H1 (cell line): ENCODE measurements around the gene CACNA1D. TPM values are rescaled to one million over a fixed set of nuclear protein-coding genes. Genes with fewer than 3 reads are reported as not detected.

Source experiments
- CTCF ChIA-PET: fragments of 300-600 bp; sonication (Branson Sonifier 250); formaldehyde crosslinking; loops from one replicate; lab custom pipeline; 2021; ENCODE audit not compliant: partially characterized antibody; lab: Charles Lee
- POLR2A ChIA-PET: fragments of 300-600 bp; sonication (Branson Sonifier 250); formaldehyde crosslinking; loops from one replicate; lab custom pipeline; 2021; ENCODE audit warnings: inconsistent platforms; ENCODE audit not compliant: partially characterized antibody; lab: Charles Lee
- DNase-seq, 2 experiments: peaks; one replicate each; pipeline versions ENCODE4 v3.0.0 to v3.0.0-alpha.2; 2010 to 2022; ENCODE audit warnings: low spot score in 2 of 2, low read depth in 1 of 2, mixed read lengths in 1 of 2
- FAIRE-seq: peaks from 2 replicates; lab custom pipeline; 2011; peaks lifted over from hg19 to GRCh38; lab: Jason Lieb, UNC
- H2AFZ ChIP-seq: 2 replicates; pipeline ENCODE4 v1.8.1; 2012; ENCODE audit warnings: low read length, inconsistent platforms
- H2AK5ac ChIP-seq: 2 replicates; pipeline ENCODE4 v1.6.1; 2013; ENCODE audit warnings: low read depth, low read length
- H2BK120ac ChIP-seq: replicated peaks from 2 replicates; pipeline ENCODE3; 2013; ENCODE audit warnings: low read depth, low read length, inconsistent platforms
- H2BK12ac ChIP-seq: 2 replicates; pipeline ENCODE4 v1.6.1; 2013; ENCODE audit warnings: low read depth, low read length
- H2BK15ac ChIP-seq: 2 replicates; pipeline ENCODE4 v1.6.1; 2013; ENCODE audit warnings: low read length
- H2BK20ac ChIP-seq: 2 replicates; pipeline ENCODE4 v1.6.1; 2013; ENCODE audit warnings: low read length
- H2BK5ac ChIP-seq: 2 replicates; pipeline ENCODE4 v1.6.1; 2013; ENCODE audit warnings: low read depth, low read length
- H3K14ac ChIP-seq: 2 replicates; pipeline ENCODE4 v1.6.1; 2013; ENCODE audit warnings: inconsistent platforms; ENCODE audit not compliant: insufficient read length
- H3K18ac ChIP-seq: 2 replicates; pipeline ENCODE4 v1.6.1; 2013; ENCODE audit warnings: low read length; ENCODE audit errors: extremely low read depth
- H3K23ac ChIP-seq: 2 replicates; pipeline ENCODE4 v1.6.1; 2013; ENCODE audit warnings: inconsistent platforms; ENCODE audit not compliant: insufficient read length
- H3K23me2 ChIP-seq: 2 replicates; pipeline ENCODE4 v1.6.1; 2013; ENCODE audit warnings: low read depth, low read length
- H3K27ac ChIP-seq: 2 replicates; pipeline ENCODE4 v1.6.1; 2011; ENCODE audit warnings: low read depth, low read length, inconsistent platforms
- H3K27me3 ChIP-seq, 4 experiments: replicated peaks in 1 of 4; 1 replicate in 1 of 4; 2 replicates in 3 of 4; pipeline versions ENCODE4 v1.6.1 to v1.8.1; 2011 to 2013; ENCODE audit warnings: low read length in 3 of 4, mild to moderate bottlenecking in 3 of 4, inconsistent platforms in 2 of 4, mixed read lengths in 2 of 4, moderate library complexity in 1 of 4; ENCODE audit not compliant: control insufficient read depth in 3 of 4, insufficient read depth in 3 of 4; ENCODE audit errors: extremely low read depth in 1 of 4
- H3K36me3 ChIP-seq, 4 experiments: 2 replicates each; pipeline versions ENCODE4 v1.6.1 to v1.8.1; 2011 to 2013; ENCODE audit warnings: mild to moderate bottlenecking in 4 of 4, low read length in 3 of 4, moderate library complexity in 2 of 4, control low read depth in 1 of 4, inconsistent platforms in 1 of 4; ENCODE audit not compliant: insufficient read depth in 4 of 4, control insufficient read depth in 2 of 4
- H3K4ac ChIP-seq: replicated peaks from 2 replicates; pipeline ENCODE3; 2013; ENCODE audit warnings: low read length, low read depth, mixed read lengths, inconsistent platforms; ENCODE audit not compliant: insufficient read length
- H3K4me1 ChIP-seq, 4 experiments: replicated peaks in 1 of 4; 1 replicate in 1 of 4; 2 replicates in 3 of 4; pipeline versions ENCODE4 v1.6.1 to v1.8.1; 2011 to 2013; ENCODE audit warnings: low read length in 3 of 4, inconsistent platforms in 2 of 4, mixed read lengths in 1 of 4; ENCODE audit not compliant: insufficient read depth in 4 of 4, control insufficient read depth in 3 of 4
- H3K4me2 ChIP-seq, 2 experiments: 2 replicates each; pipeline versions ENCODE4 v1.6.1 to v1.8.1; 2011 to 2013; ENCODE audit warnings: low read depth in 2 of 2, low read length in 2 of 2, control low read depth in 1 of 2, inconsistent platforms in 1 of 2, mild to moderate bottlenecking in 1 of 2; ENCODE audit not compliant: insufficient read depth in 1 of 2
- H3K4me3 ChIP-seq, 4 experiments: fragments of 200-600, 300-600 bp in 1 of 4; sonication (generic), shearing (Covaris generic), sonication (Bioruptor Twin) in 1 of 4; 2 replicates each; pipeline versions ENCODE4 v1.5.1 to v1.8.1; 2011 to 2016; ENCODE audit warnings: low read length in 4 of 4, low read depth in 3 of 4, control low read depth in 2 of 4, inconsistent platforms in 2 of 4, mild to moderate bottlenecking in 2 of 4, mixed read lengths in 1 of 4, moderate library complexity in 1 of 4; ENCODE audit not compliant: insufficient read depth in 2 of 4; ENCODE audit errors: extremely low read depth in 1 of 4
- H3K56ac ChIP-seq: replicated peaks from 2 replicates; pipeline ENCODE3; 2013; ENCODE audit warnings: low read depth, mild to moderate bottlenecking, mixed read lengths, low read length, inconsistent platforms; ENCODE audit not compliant: insufficient read length
- H3K79me1 ChIP-seq: 2 replicates; pipeline ENCODE4 v1.6.1; 2013; ENCODE audit warnings: low read depth, low read length, control low read depth
- H3K79me2 ChIP-seq, 2 experiments: 2 replicates each; pipeline versions ENCODE4 v1.6.1 to v1.8.1; 2012 to 2013; ENCODE audit warnings: low read length in 2 of 2, mild to moderate bottlenecking in 2 of 2, inconsistent platforms in 1 of 2; ENCODE audit not compliant: insufficient read depth in 2 of 2, control insufficient read depth in 1 of 2
- H3K9ac ChIP-seq, 4 experiments: replicated peaks in 1 of 4; 1 replicate in 1 of 4; 2 replicates in 3 of 4; pipeline versions ENCODE4 v1.6.1 to v1.8.1; 2011 to 2013; ENCODE audit warnings: low read depth in 3 of 4, low read length in 3 of 4, control low read depth in 2 of 4, mild to moderate bottlenecking in 2 of 4, moderate library complexity in 2 of 4, inconsistent platforms in 1 of 4; ENCODE audit errors: extremely low read depth in 1 of 4
- H3K9me3 ChIP-seq, 2 experiments: 2 replicates each; pipeline versions ENCODE4 v1.6.1 to v1.8.1; 2012 to 2013; ENCODE audit warnings: mild to moderate bottlenecking in 2 of 2, moderate library complexity in 2 of 2, control low read depth in 1 of 2, inconsistent platforms in 1 of 2, low read depth in 1 of 2, low read length in 1 of 2, mixed read lengths in 1 of 2; ENCODE audit not compliant: insufficient read depth in 2 of 2
- H4K20me1 ChIP-seq, 2 experiments: replicated peaks in 1 of 2; 2 replicates each; pipeline versions ENCODE3 to v1.8.1; 2011 to 2013; ENCODE audit warnings: inconsistent platforms in 2 of 2, low read length in 2 of 2, mild to moderate bottlenecking in 1 of 2; ENCODE audit not compliant: insufficient read depth in 2 of 2, control insufficient read depth in 1 of 2
- H4K5ac ChIP-seq: 2 replicates; pipeline ENCODE4 v1.6.1; 2013; ENCODE audit warnings: low read length, low read depth, mixed read lengths, inconsistent platforms; ENCODE audit not compliant: insufficient read length
- H4K8ac ChIP-seq: 2 replicates; pipeline ENCODE4 v1.8.0; 2013; ENCODE audit warnings: mild to moderate bottlenecking, moderate library complexity, low read length, inconsistent platforms; ENCODE audit not compliant: insufficient read depth; ENCODE audit errors: extremely low read depth
- H4K91ac ChIP-seq: replicated peaks from 2 replicates; pipeline ENCODE3; 2013; ENCODE audit warnings: low read length, mixed read lengths, inconsistent platforms; ENCODE audit not compliant: insufficient read length
- BCL11A ChIP-seq, 2 experiments: IDR thresholded peaks; one replicate each; pipeline ENCODE4 v1.6.1; 2011; ENCODE audit warnings: low read depth in 2 of 2, low read length in 2 of 2, mild to moderate bottlenecking in 2 of 2
- BRCA1 ChIP-seq: IDR thresholded peaks from 2 replicates; pipeline ENCODE4 v1.6.1; 2012; ENCODE audit warnings: low read depth, low read length, improper control_type of control experiment
- E2F6 ChIP-seq: IDR thresholded peaks from 2 replicates; pipeline ENCODE4 v1.6.1; 2012; ENCODE audit warnings: inconsistent platforms
- JUN ChIP-seq: IDR thresholded peaks from 2 replicates; pipeline ENCODE4 v1.6.1; 2011; ENCODE audit warnings: low read depth, mild to moderate bottlenecking, improper control_type of control experiment, low read length
- POLR2A ChIP-seq, 2 experiments: IDR thresholded peaks; 1 replicate in 1 of 2; 2 replicates in 1 of 2; pipeline ENCODE4 v1.6.1; 2011; ENCODE audit warnings: low read depth in 2 of 2, low read length in 2 of 2, mild to moderate bottlenecking in 2 of 2; ENCODE audit errors: control extremely low read depth in 1 of 2
- POLR2AphosphoS5 ChIP-seq: IDR thresholded peaks from 2 replicates; pipeline ENCODE4 v1.6.1; 2011; ENCODE audit warnings: low read depth, low read length
- RBBP5 ChIP-seq: IDR thresholded peaks from 2 replicates; pipeline ENCODE4 v1.7.1; 2012; ENCODE audit warnings: low read depth, mild to moderate bottlenecking, inconsistent platforms, low read length, moderate library complexity, borderline replicate concordance
- RFX5 ChIP-seq: IDR thresholded peaks from 2 replicates; pipeline ENCODE4 v1.6.1; 2011; ENCODE audit warnings: low read depth, low read length, improper control_type of control experiment, borderline replicate concordance
- TCF12 ChIP-seq: IDR thresholded peaks from 2 replicates; pipeline ENCODE4 v1.6.1; 2011; ENCODE audit warnings: low read depth, mild to moderate bottlenecking, low read length
- WGBS, 2 experiments: shearing (Covaris generic) in 1 of 2; methylation state at CpG; one replicate each; pipeline versions ENCODE4 v1.1.6 to v1.1.7; 2013 to 2015; ENCODE audit warnings: low lambda C conversion rate in 2 of 2, mixed read lengths in 2 of 2, inconsistent platforms in 1 of 2, low coverage in 1 of 2, missing lambda C conversion rate in 1 of 2; ENCODE audit not compliant: insufficient replicate concordance in 2 of 2, insufficient coverage in 1 of 2, insufficient read length in 1 of 2; ENCODE audit errors: extremely low coverage in 1 of 2, missing lambda C conversion rate in 1 of 2; 5-methylcytosine and 5-hydroxymethylcytosine counted together
- polyA plus RNA-seq, 7 experiments: library from polyadenylated mRNA; depleted of rRNA in 3 of 7; stranded (reverse) in 5 of 7; unstranded in 2 of 7; fragments of >200 nt in 5 of 7; fragments of 200-250 nt in 2 of 7; gene quantifications; 1 replicate in 5 of 7; 2 replicates in 1 of 7; 4 replicates in 1 of 7; pipeline versions ENCODE4 v1.2.1 to v1.2.3, GENCODE V29; 2011 to 2013; ENCODE audit warnings: missing spikeins in 2 of 7, mixed read lengths in 2 of 7
- total RNA-seq: library from RNA; stranded (reverse); fragmentation: NEBNext Ultra II Directional; extraction: Animal tissue kit (Norgen Biotek cat#: 25700); gene quantifications from 2 replicates; pipeline ENCODE4 v1.2.1, GENCODE V29; 2021

The CACNA1D gene
- total and polyA plus RNA-seq, 2 of the 8 experiments (the other 6 are each of a cell fraction or from before 2014, with no cell fraction given), result 2.0 to 2.9 TPM

- Histone ChIP-seq H3K9ac (no peak overlapping the region), H3K27me3 (no peaks in the 10 kb centered on the region; a peak in 1 of 7 replicates), H3K14ac (no peak overlapping the region), H2AFZ (no peak overlapping the region), H2BK15ac (no peak overlapping the region), H2BK20ac (no peak overlapping the region), H3K4me1 (peaks cover 0 to 7% (median 0%) of the 10 kb centered on the region in 4 experiments; a peak in 3 of 7 replicates), H3K9me3 (no peaks in the 10 kb centered on the region), H3K79me2 (no peaks in the 10 kb centered on the region), H3K4me2 (no peak overlapping the region), H4K5ac (no peak overlapping the region), H3K18ac (no peak overlapping the region), H2BK12ac (no peak overlapping the region), H2BK120ac (no peak overlapping the region), H4K8ac (no peak overlapping the region), H2BK5ac (no peak overlapping the region), H3K23ac (no peak overlapping the region), H4K91ac (no peak overlapping the region), H3K36me3 (no peaks in the 10 kb centered on the region), H3K27ac (no peak overlapping the region), H4K20me1 (peaks cover 0 to 6% of the 10 kb centered on the region in 2 experiments), H3K4me3 (no peak overlapping the region), H3K56ac (no peak overlapping the region), H3K4ac (no peak overlapping the region), H3K79me1 (no peaks in the 10 kb centered on the region), H3K23me2 (peaks cover 6% of the 10 kb centered on the region; the same call in 1 of the 2 replicates), H2AK5ac (no peak overlapping the region)
- ChIA-PET CTCF (interaction anchor here (1.3 kb wide), 2 partner anchors 16 to 110 kb away, joined by 3 read pairs; no protein-coding TSS in a partner anchor), POLR2A (interaction anchor here (1.2 kb wide), 1 partner anchor 9 kb away, joined by 5 read pairs; no protein-coding TSS in a partner anchor)
- WGBS, 2 experiments, result 92% methylated on average over 12 of the region's 12 CpGs; no CpG with 5 or more reads in 1 of the 2 experiments
- FAIRE-seq (no peak), DNase-seq (no peak)
- TF ChIP-seq RFX5, result no peak
- no peak for TF ChIP-seq POLR2AphosphoS5
- no peak for TF ChIP-seq BRCA1
- no peak for TF ChIP-seq JUN
- no peak for TF ChIP-seq POLR2A (IDR thresholded peaks at IDR 0.05; ENCODE audit: control extremely low read depth in 1 of 2, low read depth in 2 of 2, low read length in 2 of 2)
- no peak for TF ChIP-seq E2F6
- no peak for TF ChIP-seq BCL11A (IDR thresholded peaks at IDR 0.05; ENCODE audit: low read depth in 2 of 2, low read length in 2 of 2)
- no peak for TF ChIP-seq RBBP5
- no peak for TF ChIP-seq TCF12
These were observed 314.9 kb downstream of the CACNA1D start for GRCh38 chr3:53809267-53809666.
